Loucy (cell line): Measurements from ENCODE around the gene SH3BP4.

ENCODE experiments used
- CTCF ChIP-seq: fragments of 200-600 bp; sonication (generic); conservative IDR thresholded peaks from 2 replicates; pipeline ENCODE4 v1.5.1; 2014; ENCODE audit warnings: mild to moderate bottlenecking, antibody characterized with exemption, low read length
- EZH2phosphoT487 ChIP-seq: fragments of 200-600 bp; IDR thresholded peaks from 2 replicates; pipeline ENCODE4 v1.6.1; 2018; ENCODE audit warnings: antibody characterized with exemption, mild to moderate bottlenecking, moderate library complexity, borderline replicate concordance

GRCh38 chr2:235073868-235074413, 122.1 kb downstream of the SH3BP4 start:
- TF ChIP-seq CTCF (no peak), EZH2phosphoT487 (no peak)
